Stimulated activated CD4-positive, alpha-beta T cell treated with anti-CD3 and anti-CD28 coated beads, TNF-alpha, amount 100 ng/mL, for 1 hour (primary cell): ENCODE results near the gene OAS2.
A peak's percentile ranks its signal among the peaks of the same experiment; 100 is the strongest.

Experiments
- DNase-seq, 3 donors: peaks; one replicate each; pipeline ENCODE4 v3.0.0-alpha.2; 2020; ENCODE audit warnings: low read depth in 3 of 3, low spot score in 1 of 3

Gene OAS2

DNA sequence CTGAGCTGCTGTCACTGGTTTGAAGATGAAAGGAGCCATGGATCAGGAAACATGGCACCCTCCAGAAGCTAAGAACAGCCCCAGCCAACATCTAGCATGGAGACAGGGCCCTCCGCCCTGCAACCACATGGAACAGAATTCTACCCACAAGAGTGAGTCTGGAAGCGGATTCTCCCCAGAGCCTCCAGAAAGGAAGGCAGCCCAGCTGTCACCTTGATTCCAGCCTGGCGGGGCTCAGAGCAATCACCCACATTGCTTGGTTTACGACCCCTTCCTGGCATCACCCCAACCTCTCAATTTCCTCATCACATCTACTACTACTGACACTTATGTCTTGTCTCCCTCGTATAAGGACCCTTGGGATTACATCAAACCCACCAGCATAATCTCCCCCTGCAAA lies 38.5 kb downstream of the OAS2 start:
- no peak for DNase-seq

DNA sequence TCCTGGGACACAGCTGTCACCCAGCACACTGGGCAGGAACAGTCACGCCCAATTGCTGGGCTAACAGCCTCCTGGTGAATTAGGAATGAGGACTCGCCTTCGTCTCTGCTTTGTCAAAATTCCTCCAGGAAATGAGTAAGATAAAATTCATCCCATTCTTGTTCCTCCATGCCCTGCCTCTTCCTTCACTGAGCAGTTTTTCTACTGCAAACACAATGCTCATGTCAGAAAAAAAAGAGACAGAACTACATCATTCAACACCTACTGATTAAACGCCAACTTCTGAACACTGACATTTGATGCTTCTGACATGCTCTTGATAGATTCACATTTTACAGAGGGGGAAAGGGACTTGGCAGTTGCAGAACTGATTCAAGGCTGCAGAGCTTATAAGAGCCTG lies 40.7 kb downstream of the OAS2 start:
- no peak for DNase-seq

DNA sequence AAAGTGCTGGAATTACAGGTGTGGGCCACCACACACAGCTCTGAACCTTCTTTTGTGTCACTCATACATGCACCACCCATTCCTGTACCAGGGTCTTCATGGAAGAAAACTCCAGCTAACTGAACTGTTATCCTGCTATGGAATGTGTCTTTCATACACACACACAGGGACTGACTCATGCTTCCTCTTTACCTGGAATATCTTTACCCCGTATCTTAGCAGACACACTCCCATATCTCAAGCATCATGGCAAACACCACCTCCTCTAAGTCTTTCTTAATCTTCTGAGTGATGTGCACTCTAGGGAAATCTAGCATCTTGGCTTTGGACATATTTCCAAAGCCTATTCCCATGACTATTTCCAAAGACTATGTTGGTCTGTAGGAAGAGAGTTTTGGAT lies 43.2 kb downstream of the OAS2 start:
- no peak for DNase-seq

DNA sequence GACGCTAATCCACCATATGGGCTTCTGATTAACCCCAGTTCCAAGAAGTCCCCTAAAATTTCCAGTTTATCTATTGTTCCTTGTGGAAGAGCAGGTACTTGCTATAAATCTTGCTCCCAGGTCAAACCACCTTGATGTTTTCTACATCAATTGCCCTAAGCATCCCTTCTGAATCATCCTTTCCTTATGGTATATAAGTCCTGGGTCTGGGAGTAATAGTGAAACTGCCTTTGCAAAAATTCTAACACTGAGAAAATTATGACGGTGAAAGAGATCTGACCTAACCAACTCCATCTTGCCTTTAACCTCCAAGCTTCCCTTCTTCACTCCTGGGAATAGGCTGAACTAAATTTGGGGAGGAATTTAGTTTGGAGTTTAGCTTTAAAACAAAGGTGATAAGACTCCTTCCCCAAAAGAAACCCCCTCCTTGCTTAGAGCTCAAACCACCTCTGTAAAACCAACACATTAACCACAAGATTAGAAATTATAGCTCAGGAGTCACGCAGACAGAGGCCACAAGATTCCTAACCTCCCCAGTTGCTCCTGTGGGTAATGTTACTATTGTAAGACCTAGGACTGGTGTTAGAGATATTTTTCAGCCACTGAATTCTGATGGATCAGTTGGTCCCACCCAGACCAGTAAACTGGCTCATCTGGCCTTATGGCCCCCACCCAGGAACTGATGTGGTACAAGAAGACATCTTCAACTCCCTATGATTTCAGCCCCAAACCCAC lies 44.4 kb downstream of the OAS2 start:
- DNase-seq: no peak

DNA sequence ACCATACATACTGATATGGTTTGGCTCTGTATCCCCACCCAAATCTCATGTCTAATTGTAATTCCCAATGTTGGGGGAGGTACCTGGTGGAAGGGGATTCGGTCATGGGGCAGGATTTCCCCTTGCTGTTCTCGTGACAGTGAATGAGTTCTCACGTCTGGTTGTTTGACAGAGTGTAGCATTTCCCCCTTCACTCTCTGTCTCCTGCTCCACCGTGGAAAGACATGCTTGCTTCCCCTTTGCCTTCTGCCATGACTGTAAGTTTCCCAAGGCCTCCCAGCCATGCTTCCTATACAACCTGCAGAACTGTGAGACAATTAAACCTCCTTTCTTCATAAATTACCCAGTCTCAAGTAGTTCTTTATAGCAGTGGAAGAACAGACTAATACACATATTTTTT lies 49.4 kb downstream of the OAS2 start:
- DNase-seq: no peak

DNA sequence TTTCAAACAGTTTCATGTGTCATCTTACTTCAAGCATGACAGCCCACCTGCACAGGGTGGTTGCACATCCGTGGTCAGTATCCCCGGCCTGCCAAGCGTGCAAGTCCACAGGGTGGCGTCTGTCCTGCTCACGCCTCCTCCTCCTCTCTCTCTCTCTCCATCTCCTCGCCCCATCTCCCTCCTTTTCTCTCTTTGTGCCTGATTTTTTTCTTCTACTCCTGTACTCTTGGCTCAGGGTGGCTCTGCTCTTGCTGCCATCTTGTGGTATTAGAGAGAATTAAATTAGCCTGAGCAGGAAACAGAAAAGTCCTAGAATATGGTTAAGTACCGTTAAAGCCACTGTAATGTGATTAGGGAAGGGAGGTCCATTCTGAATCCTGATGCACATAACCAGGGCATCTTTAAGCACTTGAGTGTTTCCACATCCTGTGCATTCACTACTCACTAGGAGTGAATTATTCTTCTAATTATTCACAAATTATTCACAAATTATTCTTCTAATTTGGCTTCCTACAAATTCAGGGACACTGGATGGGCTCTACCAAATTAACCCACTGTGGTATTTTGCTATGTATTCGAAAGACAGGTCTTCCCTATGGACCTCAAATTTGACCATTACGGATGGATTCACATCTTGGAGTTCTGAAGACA lies 52.7 kb downstream of the OAS2 start:
- no peak for DNase-seq

DNA sequence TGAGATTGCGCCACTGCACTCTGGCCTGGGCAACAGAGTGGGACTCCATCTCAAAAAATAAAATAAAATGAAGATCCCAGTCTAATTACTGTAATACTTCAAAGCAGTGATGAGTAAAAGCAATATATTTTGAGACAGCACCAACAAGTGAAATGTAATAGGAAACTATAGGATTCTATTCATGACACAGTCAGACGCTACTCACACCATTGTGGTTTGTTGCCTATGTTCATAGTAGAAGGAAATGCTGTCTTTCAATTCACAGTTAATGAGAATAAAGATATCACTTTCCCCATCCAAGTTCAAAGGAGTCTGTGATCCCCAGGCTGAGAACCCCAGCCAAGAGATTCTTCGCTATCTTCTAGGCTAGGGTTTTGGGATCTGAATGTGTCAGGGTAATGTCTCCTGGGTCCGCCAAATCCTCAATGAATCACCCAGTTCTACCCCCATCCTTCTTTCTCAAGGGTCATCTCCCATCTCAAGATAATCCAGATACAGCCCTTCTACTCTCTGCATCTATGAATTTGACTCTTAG lies 61.7 kb downstream of the OAS2 start:
- no peak for DNase-seq

DNA sequence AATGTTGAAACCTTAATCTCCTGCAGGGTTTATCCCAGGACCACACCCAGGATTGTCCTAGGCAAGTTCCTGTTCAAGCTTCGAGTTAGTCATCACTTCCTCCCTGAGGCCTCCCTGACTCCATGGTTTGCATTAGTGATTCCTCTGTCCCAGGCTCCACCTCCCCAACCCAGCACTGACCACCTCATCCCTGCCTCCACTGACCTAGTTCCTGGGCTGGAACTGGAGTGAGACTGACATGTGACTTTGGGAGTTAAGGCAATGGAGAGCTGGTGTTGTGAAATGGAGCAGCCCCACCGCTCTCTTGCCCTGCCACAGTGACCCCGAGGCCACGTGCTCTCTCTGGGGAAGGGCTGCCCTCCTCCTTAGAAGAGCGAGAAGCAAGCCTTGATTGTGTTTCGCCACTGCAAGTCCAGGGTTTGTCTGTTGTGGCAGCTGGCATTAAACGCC lies 62.4 kb downstream of the OAS2 start:
- DNase-seq: no peak

DNA sequence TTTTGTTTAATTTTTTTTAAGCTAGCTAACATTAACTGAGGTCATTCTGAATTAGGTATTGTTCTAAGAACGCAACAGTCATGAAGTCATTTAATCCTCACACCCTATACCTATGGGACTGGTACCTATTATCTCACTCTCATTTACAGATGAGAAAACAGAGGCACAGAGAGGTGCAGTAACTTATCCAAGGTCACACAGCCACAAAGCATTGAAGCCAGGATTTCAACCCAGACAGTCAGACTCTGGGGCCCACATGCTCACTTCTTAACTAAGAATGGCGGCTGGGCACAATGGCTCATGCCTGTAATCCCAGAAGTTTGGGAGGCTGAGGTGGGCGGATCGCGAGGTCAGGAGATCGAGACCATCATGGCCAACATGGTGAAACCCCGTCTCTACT lies 63.2 kb downstream of the OAS2 start:
- no peak for DNase-seq

DNA sequence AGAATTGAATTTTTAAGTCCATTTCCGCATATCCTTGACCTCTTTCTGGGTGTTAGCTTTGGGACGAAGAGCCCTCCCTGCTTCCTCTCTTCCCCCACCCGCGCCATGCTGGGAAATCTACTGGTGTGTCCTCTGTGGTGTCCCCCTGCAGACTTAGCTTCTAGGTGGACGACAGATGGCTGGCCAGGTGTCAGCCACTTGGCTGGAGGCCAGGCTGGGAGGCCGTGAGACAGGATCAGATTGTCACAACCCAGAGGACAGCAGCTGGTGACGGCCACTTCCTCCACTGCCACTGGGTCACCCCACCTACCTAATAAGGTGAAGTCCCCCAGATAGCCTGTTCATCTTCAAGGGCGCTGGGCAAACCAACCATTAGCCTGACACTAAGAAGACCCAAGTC lies 64.9 kb downstream of the OAS2 start:
- DNase-seq: no peak

DNA sequence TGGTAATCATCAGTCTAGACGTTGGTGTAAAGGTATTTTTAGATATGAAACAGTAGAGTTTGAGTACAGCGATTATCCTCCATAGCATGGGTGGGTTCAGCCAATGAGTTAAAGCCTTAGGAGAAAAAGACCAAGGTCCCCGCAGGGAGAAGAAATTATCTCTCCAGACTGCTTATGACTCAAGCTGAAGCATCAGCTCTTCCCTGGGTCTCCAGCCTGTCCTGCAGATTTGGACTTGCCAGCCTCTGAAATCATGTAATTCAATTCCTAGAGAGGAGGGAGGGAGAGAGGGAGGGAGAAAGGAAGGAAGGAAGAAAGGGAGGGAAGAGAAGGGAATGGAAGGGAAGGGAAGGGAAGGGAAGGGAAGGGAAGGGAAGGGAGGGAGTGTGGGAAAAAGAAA lies 66.2 kb downstream of the OAS2 start:
- DNase-seq: no peak

DNA sequence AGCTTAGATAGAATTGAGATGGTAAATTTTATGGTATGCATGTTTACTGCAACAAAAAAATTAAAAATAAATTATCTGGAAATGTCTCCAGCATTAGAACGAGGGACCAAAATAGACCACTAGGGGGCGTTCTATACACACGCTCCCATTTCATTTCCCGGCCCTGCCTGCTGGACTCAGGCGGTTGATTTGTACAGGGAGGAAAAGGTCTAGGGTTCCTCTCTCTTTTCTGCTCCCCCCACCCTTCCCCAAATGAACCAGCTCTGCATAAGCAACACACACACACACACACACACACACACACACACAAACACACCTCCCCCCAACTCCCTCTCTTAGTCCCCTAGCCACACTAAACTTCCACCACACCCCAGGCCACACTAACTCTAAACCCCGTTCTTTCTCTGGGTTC lies 70.4 kb downstream of the OAS2 start:
- peak in 2 of 3 donors; percentile 33 to 34 for DNase-seq

DNA sequence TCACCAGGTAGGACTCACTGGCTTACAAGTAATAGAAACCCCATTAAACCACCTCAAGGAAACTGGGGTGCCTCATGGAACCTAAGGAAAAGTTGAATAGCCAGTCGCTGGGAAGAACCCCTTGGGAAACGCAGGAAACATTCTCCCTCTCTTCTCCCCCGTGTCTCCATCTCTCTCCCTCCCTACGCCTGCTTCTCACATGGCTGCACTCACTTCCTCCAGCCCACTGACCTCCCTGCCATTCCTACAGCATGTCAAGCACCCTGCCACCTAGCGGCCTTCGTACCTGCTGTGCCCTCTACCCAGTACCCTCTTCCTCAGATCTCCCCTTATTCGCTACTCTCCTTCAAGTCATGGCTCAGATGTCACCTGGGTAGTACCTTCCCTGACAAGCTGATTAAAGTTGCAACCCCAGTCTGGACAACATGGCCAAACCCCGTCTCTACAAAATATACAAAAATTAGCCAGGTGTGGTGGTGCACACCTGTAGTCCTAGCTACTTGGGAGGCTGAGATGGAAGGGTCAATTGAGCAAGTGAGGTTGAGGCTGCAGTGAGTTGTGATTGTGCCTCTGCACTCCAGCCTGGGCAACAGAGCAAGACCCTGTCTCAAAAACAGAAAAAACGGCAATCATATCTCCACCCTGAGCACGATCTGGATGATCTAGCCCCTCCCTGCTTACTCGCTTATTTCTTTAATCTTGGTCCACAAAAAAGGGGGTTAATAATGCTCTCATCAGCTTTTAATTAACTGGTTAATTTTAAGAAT lies 71.8 kb downstream of the OAS2 start:
- no peak for DNase-seq

DNA sequence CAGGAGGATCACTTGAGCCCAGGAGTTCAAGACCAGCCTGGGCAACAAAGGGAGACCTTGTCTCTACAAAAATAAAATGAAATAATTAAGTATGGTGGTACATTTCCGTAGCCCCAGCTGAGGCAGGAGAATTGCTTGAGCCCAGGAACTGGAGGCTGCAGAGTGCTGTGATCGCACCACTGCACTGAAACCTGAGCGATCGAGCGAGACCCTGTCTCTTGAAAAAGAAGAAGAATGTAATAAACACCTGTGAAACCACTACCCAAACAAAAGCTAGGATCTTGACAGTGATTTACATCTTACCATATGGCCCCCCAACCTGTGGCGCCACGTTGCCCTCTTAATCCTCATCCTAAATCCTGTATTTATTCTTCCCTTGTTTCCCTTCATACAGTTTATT lies 72.5 kb downstream of the OAS2 start:
- no peak for DNase-seq

DNA sequence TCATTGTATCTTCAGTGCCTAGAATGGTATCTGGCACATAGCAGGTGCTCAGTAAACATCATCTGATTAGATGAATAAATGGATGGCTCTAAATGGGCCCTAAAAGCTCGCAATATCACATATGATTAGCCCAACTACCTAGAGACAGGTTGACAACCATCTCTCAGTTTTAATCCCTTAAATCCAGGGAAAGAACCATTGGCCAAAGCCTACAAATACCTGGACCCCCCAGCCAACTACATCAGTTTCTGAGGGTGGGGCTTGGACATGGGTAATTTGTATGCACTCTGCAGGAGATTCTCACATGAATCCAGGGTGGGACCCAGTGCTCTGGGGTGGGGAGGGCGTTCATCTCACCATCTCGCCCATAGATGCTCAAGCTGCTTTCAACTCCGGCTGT lies 73.4 kb downstream of the OAS2 start:
- DNase-seq: no peak

DNA sequence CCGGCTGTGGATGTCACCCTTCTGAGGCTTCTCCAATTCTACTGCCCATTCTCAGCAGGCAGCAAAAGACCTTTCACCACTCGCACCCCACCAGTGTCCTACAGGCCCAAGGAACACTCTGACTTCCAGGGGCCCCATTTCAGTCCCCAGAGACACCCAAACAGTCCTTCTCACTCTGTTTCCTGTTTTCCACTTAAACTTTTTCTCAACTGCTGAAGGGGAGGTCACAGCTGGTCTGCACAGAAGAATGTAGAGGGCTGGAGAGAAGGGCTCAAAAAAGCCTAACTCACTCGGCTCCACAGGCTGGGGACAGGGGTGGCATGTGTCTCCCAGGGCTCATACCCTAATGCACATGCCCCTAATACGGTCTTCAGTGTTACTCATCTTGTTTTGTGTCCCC lies 74.0 kb downstream of the OAS2 start:
- no peak for DNase-seq

DNA sequence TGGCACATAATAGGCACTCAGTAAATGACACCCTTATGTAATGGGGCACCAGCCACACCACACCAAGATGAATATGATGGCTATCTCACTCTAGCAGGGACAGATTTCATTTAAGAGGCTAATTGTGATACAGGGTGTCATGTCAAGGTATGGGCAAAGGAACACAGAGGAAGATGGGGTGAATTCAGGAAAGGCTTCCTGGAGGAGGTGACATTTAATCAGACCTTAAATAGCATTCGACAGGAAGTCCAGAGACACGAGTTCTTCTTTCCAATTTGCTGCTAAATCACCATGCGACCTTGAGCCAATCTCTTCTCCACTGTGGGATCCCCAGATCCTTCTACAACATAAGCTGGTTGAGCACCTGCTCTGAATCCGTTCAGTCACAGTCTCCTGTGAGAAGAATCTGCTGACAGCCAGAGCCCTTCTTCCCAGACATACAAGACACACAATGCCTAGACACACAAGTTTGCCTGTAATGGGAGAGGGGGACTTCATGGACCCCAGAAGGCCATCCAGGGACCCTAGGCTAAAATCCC lies 76.7 kb downstream of the OAS2 start:
- DNase-seq: no peak

DNA sequence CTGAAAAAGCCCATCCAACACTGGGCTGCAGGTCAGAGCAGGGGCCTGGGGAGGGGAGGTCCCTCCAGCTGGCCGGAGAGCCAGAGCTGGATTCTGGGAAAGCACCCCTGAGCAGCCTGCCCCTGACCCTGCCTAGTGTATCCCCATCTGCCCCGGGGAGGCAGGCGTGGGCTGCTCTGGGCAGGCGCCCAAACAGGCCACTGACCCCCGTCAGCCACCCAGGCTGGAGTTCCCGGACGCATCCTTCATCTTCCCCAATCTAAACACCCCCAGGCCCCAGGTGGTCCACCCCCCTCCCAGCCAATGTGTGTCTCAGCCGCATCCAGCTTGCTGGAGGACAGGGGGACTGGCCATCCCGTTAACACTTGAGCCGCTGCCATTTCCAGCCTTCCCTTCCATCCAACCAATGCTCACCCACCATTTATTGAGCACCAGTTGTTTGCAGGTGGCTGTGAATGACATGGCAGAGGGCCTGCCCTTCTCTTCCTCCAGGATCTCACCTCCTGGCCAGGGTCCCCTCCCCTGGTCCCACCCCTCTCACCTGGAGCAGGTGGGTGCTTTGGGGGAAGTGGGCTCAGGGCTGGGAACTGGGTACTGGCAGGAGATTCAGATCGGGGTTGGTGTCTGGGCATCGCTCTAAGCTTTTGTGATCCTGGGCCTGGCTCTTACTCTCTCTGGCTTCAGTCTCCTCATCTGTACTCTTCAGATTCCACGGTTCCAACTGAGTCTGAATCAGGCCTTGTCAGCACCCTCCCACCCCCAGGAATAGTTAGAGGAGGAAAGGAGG lies 77.5 kb downstream of the OAS2 start:
- DNase-seq: no peak

DNA sequence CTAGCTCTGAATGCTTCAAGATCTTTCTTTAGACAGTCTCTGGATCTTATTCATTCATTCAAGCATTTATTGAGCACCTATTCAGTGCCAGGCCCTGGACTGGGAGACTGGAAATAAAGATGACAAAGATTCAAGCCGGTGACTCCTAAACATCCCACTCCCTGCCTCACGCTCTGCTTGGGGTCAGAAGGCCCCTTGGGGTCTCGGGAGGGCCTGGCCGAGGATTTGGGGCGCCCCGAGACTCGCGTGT lies 78.0 kb downstream of the OAS2 start:
- DNase-seq: no peak

DNA sequence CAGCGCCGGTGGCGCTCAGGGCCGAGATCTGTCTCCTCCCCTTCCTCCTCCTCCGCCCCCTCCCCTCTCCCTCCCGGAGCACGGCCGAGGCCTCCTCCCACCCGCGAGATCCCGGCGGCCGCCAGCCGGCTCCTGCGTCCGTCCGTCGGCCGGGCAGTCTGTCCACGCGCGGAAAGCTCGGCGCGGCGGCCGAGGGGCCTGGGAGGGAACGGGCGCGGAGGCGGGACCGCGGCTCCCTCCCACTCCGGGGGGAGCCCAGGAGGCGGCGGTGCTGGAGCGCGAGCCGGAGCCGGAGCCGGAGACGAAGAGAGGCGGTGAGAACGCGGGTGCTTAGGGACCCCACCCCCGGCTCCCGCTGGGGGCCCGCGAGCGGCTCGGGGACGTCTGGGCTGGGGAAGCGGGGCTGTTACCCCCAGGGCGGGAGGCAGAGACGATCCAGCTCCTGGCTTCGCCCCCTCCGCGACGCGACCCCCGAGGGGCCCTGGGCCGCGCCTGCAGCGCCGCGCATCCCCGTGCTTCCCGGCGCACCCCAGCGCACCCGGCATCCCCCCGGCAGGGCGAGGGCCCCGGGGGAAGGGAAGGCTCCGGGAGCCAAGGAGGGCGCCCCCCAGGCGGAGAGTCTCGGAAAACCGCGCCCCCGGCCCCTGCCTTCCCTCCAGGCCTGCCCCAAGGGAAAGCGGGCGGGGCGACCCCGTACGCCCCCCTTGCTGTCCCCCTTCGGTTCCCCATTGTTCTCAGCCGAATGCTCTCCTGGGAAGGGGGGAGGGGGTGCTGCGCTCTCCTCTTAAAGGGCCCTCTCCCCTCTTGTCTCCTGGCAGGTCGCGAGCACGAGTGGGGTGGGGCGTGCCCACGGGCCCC lies 78.5 kb downstream of the OAS2 start, which contains the start of gene DTX1:
Gene DTX1 (plus strand): TSS at position 100 of the 858 bp plus-strand sequence. CDS start 1,463 bp downstream, outside the sequence.
- peak in 1 of 3 donors; percentile 27 for DNase-seq
